Upper lobe of right lung (tissue), 1 donor: Measurements from ENCODE around the gene UTP25. TPM values are rescaled to one million over a fixed set of nuclear protein-coding genes. Genes with fewer than 3 reads are reported as not detected.

Experiments used
- total RNA-seq: library from RNA; stranded (reverse); fragmentation: NEBNext Ultra II Directional; extraction: Animal tissue kit (Norgen Biotek cat#: 25700); gene quantifications from one replicate; pipeline ENCODE4 v1.2.1, GENCODE V29; 2021
- donor health status: DM: no; HTN: yes; CAD: no; lungs with severe emphysema.

Gene UTP25
- total RNA-seq, 1 donor from 2014 or later: 7.1 TPM

Other genes with a start within 250 kb of the UTP25 start
- 1.4 TPM for gene CAMK1G, start 244.3 kb upstream of the UTP25 start, total RNA-seq
- gene LAMB3, start 175.5 kb upstream of the UTP25 start, total RNA-seq: 83.3 TPM
- 36.5 TPM for gene G0S2, start 152.6 kb upstream of the UTP25 start, total RNA-seq
- 16.9 TPM for gene HSD11B1, start 123.1 kb upstream of the UTP25 start, total RNA-seq
- 12.4 TPM for gene TRAF3IP3, start 71.9 kb upstream of the UTP25 start, total RNA-seq
- 0.96 TPM for gene C1orf74, start 43.4 kb upstream of the UTP25 start, total RNA-seq
- 17.9 TPM for gene IRF6, start 21.8 kb upstream of the UTP25 start, total RNA-seq
- gene SYT14, start 110.2 kb downstream of the UTP25 start, total RNA-seq: 0.03 TPM